Glutamatergic neuron (in vitro differentiated cells): ENCODE results near the gene LSAMP. TPM values are rescaled to one million over a fixed set of nuclear protein-coding genes. Genes with fewer than 3 reads are reported as not detected.
A peak's percentile ranks its signal among the peaks of the same experiment; 100 is the strongest.

Experiments used
- DNase-seq: peaks from one replicate; pipeline ENCODE4 v3.0.0; 2022
- H3K27ac Mint-ChIP-seq: one replicate; pipeline ENCODE4 v1.8.0; 2020; ENCODE audit warnings: mild to moderate bottlenecking, mixed read lengths, inconsistent platforms; ENCODE audit not compliant: unreplicated experiment
- H3K27me3 Mint-ChIP-seq: one replicate; pipeline ENCODE4 v1.8.0; 2020; ENCODE audit warnings: mild to moderate bottlenecking, moderate library complexity, mixed read lengths, inconsistent platforms; ENCODE audit not compliant: unreplicated experiment
- H3K36me3 Mint-ChIP-seq: one replicate; pipeline ENCODE4 v1.8.0; 2020; ENCODE audit warnings: mild to moderate bottlenecking, mixed read lengths, inconsistent platforms; ENCODE audit not compliant: unreplicated experiment
- H3K4me1 Mint-ChIP-seq: one replicate; pipeline ENCODE4 v1.8.0; 2020; ENCODE audit warnings: mild to moderate bottlenecking, low read depth, mixed read lengths, inconsistent platforms; ENCODE audit not compliant: unreplicated experiment
- H3K4me3 Mint-ChIP-seq: one replicate; pipeline ENCODE4 v1.8.0; 2020; ENCODE audit warnings: mild to moderate bottlenecking, mixed read lengths, inconsistent platforms; ENCODE audit not compliant: unreplicated experiment
- H3K9me3 Mint-ChIP-seq: one replicate; pipeline ENCODE4 v1.8.0; 2020; ENCODE audit warnings: mild to moderate bottlenecking, moderate library complexity, mixed read lengths, inconsistent platforms; ENCODE audit not compliant: unreplicated experiment
- CTCF ChIP-seq: fragments of 200-600 bp; sonication (generic); IDR thresholded peaks from one replicate; pipeline ENCODE4 v1.5.0; 2021; ENCODE audit not compliant: partially characterized antibody, unreplicated experiment
- total RNA-seq: library from RNA; stranded (reverse); fragmentation: NEBNext Ultra II Directional; extraction: Animal tissue kit (Norgen Biotek cat#: 25700); gene quantifications from one replicate; pipeline ENCODE4 v1.2.1, GENCODE V29; 2021; ENCODE audit not compliant: unreplicated experiment

The LSAMP gene
- total RNA-seq, 1 donor from 2014 or later, result 67.1 TPM

- no peak for TF ChIP-seq CTCF
- H3K27ac Mint-ChIP-seq, result no peak overlapping the region
- H3K27me3 Mint-ChIP-seq, result no peaks in the 10 kb centered on the region
- no peak for DNase-seq
- H3K4me1 Mint-ChIP-seq, result peaks cover 9% of the 10 kb centered on the region
- H3K9me3 Mint-ChIP-seq, result no peaks in the 10 kb centered on the region
- no peaks in the 10 kb centered on the region for H3K36me3 Mint-ChIP-seq
- H3K4me3 Mint-ChIP-seq, result no peak overlapping the region
Observed at GRCh38 chr3:115864911-115865310, 580.4 kb downstream of the LSAMP start.

GRCh38 chr3:115862849-115863248 lies 582.4 kb downstream of the LSAMP start:
- no peak overlapping the region for H3K27ac Mint-ChIP-seq
- H3K4me3 Mint-ChIP-seq, result no peak overlapping the region
- no peaks in the 10 kb centered on the region for H3K36me3 Mint-ChIP-seq
- H3K27me3 Mint-ChIP-seq, result peaks cover 2% of the 10 kb centered on the region
- TF ChIP-seq CTCF, result no peak
- no peaks in the 10 kb centered on the region for H3K9me3 Mint-ChIP-seq
- DNase-seq, result no peak
- H3K4me1 Mint-ChIP-seq, result peaks cover 12% of the 10 kb centered on the region

GRCh38 chr3:115862099-115862498 lies 583.2 kb downstream of the LSAMP start:
- no peaks in the 10 kb centered on the region for H3K36me3 Mint-ChIP-seq
- no peak for TF ChIP-seq CTCF
- no peak for DNase-seq
- H3K9me3 Mint-ChIP-seq, result no peaks in the 10 kb centered on the region
- no peak overlapping the region for H3K27ac Mint-ChIP-seq
- peaks cover 9% of the 10 kb centered on the region for H3K4me1 Mint-ChIP-seq
- peaks cover 2% of the 10 kb centered on the region for H3K27me3 Mint-ChIP-seq
- H3K4me3 Mint-ChIP-seq, result no peak overlapping the region

- H3K4me3 Mint-ChIP-seq, result no peak overlapping the region
- DNase-seq, result no peak
- H3K4me1 Mint-ChIP-seq, result peaks cover 6% of the 10 kb centered on the region
- H3K36me3 Mint-ChIP-seq, result no peaks in the 10 kb centered on the region
- TF ChIP-seq CTCF, result peak; percentile 53
- H3K27me3 Mint-ChIP-seq, result peaks cover 2% of the 10 kb centered on the region
- H3K9me3 Mint-ChIP-seq, result no peaks in the 10 kb centered on the region
- H3K27ac Mint-ChIP-seq, result no peak overlapping the region
Observed at GRCh38 chr3:115861166-115861733, 584.0 kb downstream of the LSAMP start.

- no peak for TF ChIP-seq CTCF
- Mint-ChIP-seq H3K9me3 (no peaks in the 10 kb centered on the region), H3K36me3 (no peaks in the 10 kb centered on the region), H3K27me3 (peaks cover 2% of the 10 kb centered on the region), H3K27ac (no peak overlapping the region), H3K4me3 (no peak overlapping the region), H3K4me1 (peaks cover 6% of the 10 kb centered on the region)
- DNase-seq, result no peak
Observed at GRCh38 chr3:115860766-115861165, 584.5 kb downstream of the LSAMP start.
